K562 (cell line): Measurements from ENCODE around the gene RABGAP1L. TPM values are rescaled to one million over a fixed set of nuclear protein-coding genes. Genes with fewer than 3 reads are reported as not detected.

Source experiments
- ATAC-seq: fragments of 200-7000 bp; cut with Tn5 transposase; 3 replicates; pipeline ENCODE4 v1.9.1; 2020; ENCODE audit warnings: moderate library complexity
- BruUV-seq: library from RNA; stranded (reverse); fragments of 400-500 nt; replicated peaks from 2 replicates; lab custom pipeline; 2021; lab: Mats Ljungman, UMichigan
- CTCF ChIA-PET: fragments of 300-600 bp; formaldehyde crosslinking; extraction: SDS; loops from one replicate; lab custom pipeline; 2021; ENCODE audit warnings: low intra/inter-chr PET ratio; lab: Yijun Ruan, JAX
- POLR2A ChIA-PET: fragments of 300-600, 350-650 bp; sonication (Branson Sonifier 250); formaldehyde crosslinking; extraction: SDS; loops from one replicate; lab custom pipeline; 2021; ENCODE audit warnings: antibody characterized with exemption, inconsistent platforms; lab: Yijun Ruan, JAX
- DNase-seq, 4 experiments: peaks; one replicate each; pipeline versions ENCODE4 v3.0.0 to v3.0.0-alpha.2; 2011 to 2018; ENCODE audit warnings: low spot score in 3 of 4, mixed read lengths in 3 of 4; ENCODE audit errors: extremely low read depth in 1 of 4
- FAIRE-seq: peaks from 2 replicates; lab custom pipeline; 2011; peaks lifted over from hg19 to GRCh38; lab: Jason Lieb, UNC
- H2AFZ ChIP-seq: 2 replicates; pipeline ENCODE4 v1.6.0; 2011; ENCODE audit warnings: low read depth, low read length, control low read depth, inconsistent platforms
- H3K27ac ChIP-seq: fragments of 200-600 bp; 3 replicates; pipeline ENCODE4 v1.8.0; 2011; ENCODE audit warnings: low read depth, mild to moderate bottlenecking, control low read depth, inconsistent platforms, low read length, moderate library complexity, mixed read lengths; ENCODE audit errors: extremely low read depth
- H3K27me3 ChIP-seq, 2 experiments: fragments of 300-600 bp in 1 of 2; 2 replicates in 1 of 2; 3 replicates in 1 of 2; pipeline versions ENCODE4 v1.6.0 to v1.8.0; 2011; ENCODE audit warnings: inconsistent platforms in 2 of 2, low read length in 2 of 2, mild to moderate bottlenecking in 1 of 2, mixed read lengths in 1 of 2, moderate library complexity in 1 of 2; ENCODE audit not compliant: control insufficient read depth in 2 of 2, insufficient read depth in 2 of 2
- H3K36me3 ChIP-seq: fragments of 300-600 bp; 3 replicates; pipeline ENCODE4 v1.8.0; 2011; ENCODE audit warnings: mild to moderate bottlenecking, low read length, inconsistent platforms; ENCODE audit not compliant: control insufficient read depth, insufficient read depth
- H3K4me1 ChIP-seq, 2 experiments: fragments of 200-600 bp in 1 of 2; replicated peaks in 1 of 2; 2 replicates in 1 of 2; 3 replicates in 1 of 2; pipeline versions ENCODE4 v1.5.1 to v1.8.0; 2011; ENCODE audit warnings: inconsistent platforms in 2 of 2, low read length in 2 of 2, mild to moderate bottlenecking in 1 of 2, mixed read lengths in 1 of 2, moderate library complexity in 1 of 2; ENCODE audit not compliant: control insufficient read depth in 2 of 2, insufficient read depth in 2 of 2
- H3K4me2 ChIP-seq: 2 replicates; pipeline ENCODE4 v1.6.1; 2011; ENCODE audit warnings: low read length, control low read depth, inconsistent platforms, mixed read lengths; ENCODE audit not compliant: insufficient read depth
- H3K4me3 ChIP-seq: fragments of 200-600 bp; sonication (generic), shearing (Covaris generic); 2 replicates; pipeline ENCODE4 v1.5.1; 2016; ENCODE audit warnings: control low read depth, inconsistent platforms
- H3K79me2 ChIP-seq: fragments of 200-600 bp; 3 replicates; pipeline ENCODE4 v1.8.0; 2011; ENCODE audit warnings: low read length, inconsistent platforms; ENCODE audit not compliant: control insufficient read depth, insufficient read depth
- H3K9ac ChIP-seq, 2 experiments: 2 replicates each; pipeline versions ENCODE4 v1.6.0 to v1.6.1; 2011; ENCODE audit warnings: low read depth in 2 of 2, low read length in 2 of 2, control low read depth in 1 of 2, inconsistent platforms in 1 of 2, mild to moderate bottlenecking in 1 of 2, mixed read lengths in 1 of 2; ENCODE audit not compliant: insufficient read depth in 1 of 2
- H3K9me1 ChIP-seq: one replicate; pipeline ENCODE4 v1.6.0; 2011; ENCODE audit warnings: inconsistent platforms, mild to moderate bottlenecking, low read length, moderate library complexity; ENCODE audit not compliant: control insufficient read depth, insufficient read depth
- H3K9me3 ChIP-seq: replicated peaks from 2 replicates; pipeline ENCODE4 v1.5.1; 2011; ENCODE audit warnings: low read depth, low read length, inconsistent platforms; ENCODE audit not compliant: control insufficient read depth, insufficient read depth
- H4K20me1 ChIP-seq: replicated peaks from 2 replicates; pipeline ENCODE4 v1.6.1; 2011; ENCODE audit warnings: low read length, inconsistent platforms, mixed read lengths; ENCODE audit not compliant: control insufficient read depth, insufficient read depth
- CCNT2 ChIP-seq: IDR thresholded peaks from 2 replicates; pipeline ENCODE4 v1.6.1; 2011; ENCODE audit warnings: borderline replicate concordance, low read depth, mild to moderate bottlenecking, moderate library complexity, mixed read lengths, low read length; ENCODE audit not compliant: insufficient read length; ENCODE audit errors: extremely low read depth
- ETV6 ChIP-seq, 3 experiments: fragments of 150-350 bp in 1 of 3; sonication (generic) in 1 of 3; formaldehyde crosslinking in 1 of 3; IDR thresholded peaks; 2 replicates each; pipeline versions ENCODE4 v1.6.1 to v1.8.0; 2014 to 2022; ENCODE audit warnings: borderline replicate concordance in 2 of 3, low read depth in 2 of 3, antibody characterized with exemption in 1 of 3, low read length in 1 of 3, mild to moderate bottlenecking in 1 of 3, missing genetic modification reagents in 1 of 3
- KDM1A ChIP-seq, 2 experiments: fragments of 450-650 bp; IDR thresholded peaks; 2 replicates each; pipeline ENCODE4 v1.6.1; 2016; ENCODE audit warnings: mild to moderate bottlenecking in 2 of 2
- MEF2D ChIP-seq: conservative IDR thresholded peaks from 2 replicates; pipeline ENCODE4 v1.6.1; 2016; ENCODE audit warnings: low read depth, missing genetic modification characterization, missing compliant biosample characterization
- TCF3 ChIP-seq: sonication (generic); formaldehyde crosslinking; IDR thresholded peaks from 2 replicates; pipeline ENCODE4 v1.4.0; 2020; ENCODE audit warnings: mild to moderate bottlenecking, missing genetic modification reagents
- ZBTB7A ChIP-seq: IDR thresholded peaks from 2 replicates; pipeline ENCODE4 v1.6.1; 2011; ENCODE audit warnings: low read depth, mild to moderate bottlenecking, low read length, moderate library complexity, borderline replicate concordance; ENCODE audit not compliant: control insufficient read depth
- WGBS: fragments of 100-300 bp; shearing (Covaris generic); methylation state at CpG from one replicate; pipeline ENCODE4 v1.1.6; 2016; ENCODE audit warnings: low coverage, mixed read lengths; ENCODE audit not compliant: insufficient coverage; ENCODE audit errors: missing lambda C conversion rate; 5-methylcytosine and 5-hydroxymethylcytosine counted together
- in situ Hi-C: fragments of 300-500 bp; cut with MboI; formaldehyde crosslinking; loops from 4 replicates; pipeline ENCODE4 v1.15.0; 2018; ENCODE audit warnings: inconsistent platforms, mixed read lengths
- intact Hi-C: fragments of 100-400 bp; cut with micrococcal nuclease; formaldehyde crosslinking; loops from 2 replicates; pipeline ENCODE4 v1.14.2; 2022
- polyA plus RNA-seq, 8 experiments: library from polyadenylated mRNA; depleted of rRNA in 4 of 8; stranded (reverse) in 5 of 8; unstranded in 3 of 8; fragments of >200 nt; fragmentation: Nextera tagmentation in 2 of 8; fragmentation: Illumina TruSeq in 1 of 8; extraction: Ambion mirVana in 2 of 8; extraction: Trizol in 1 of 8; gene quantifications; 2 replicates each; pipeline versions ENCODE4 v1.2.1 to v1.2.3, GENCODE V29; 2011 to 2014; ENCODE audit warnings: inconsistent platforms in 1 of 8, missing spikeins in 1 of 8
- total RNA-seq, 7 experiments: library from RNA; depleted of rRNA in 6 of 7; stranded (reverse); fragments of >200 nt in 6 of 7; fragmentation: Illumina TruSeq in 2 of 7; extraction: Trizol in 2 of 7; gene quantifications; 2 replicates each; pipeline versions ENCODE4 v1.2.1 to v1.2.3, GENCODE V29; 2011 to 2021; ENCODE audit warnings: low replicate concordance in 1 of 7
- TF ChIP-seq, protein P1 (sequence below): fragments of 250-450 bp; sonication (Bioruptor Pico); IDR thresholded peaks from 2 replicates; pipeline ENCODE4 v1.9.0; 2021; ENCODE audit warnings: mild to moderate bottlenecking, inconsistent platforms
- TF ChIP-seq, protein P2 (sequence below): fragments of 450-650 bp; IDR thresholded peaks from 2 replicates; pipeline ENCODE4 v1.6.1; 2016; ENCODE audit warnings: borderline replicate concordance

RABGAP1L gene
- total and polyA plus RNA-seq, 9 of the 15 experiments (the other 6 are each of a cell fraction or from before 2014, with no cell fraction given) = 16.5 to 44.9 (median 26.7) TPM

DNA sequence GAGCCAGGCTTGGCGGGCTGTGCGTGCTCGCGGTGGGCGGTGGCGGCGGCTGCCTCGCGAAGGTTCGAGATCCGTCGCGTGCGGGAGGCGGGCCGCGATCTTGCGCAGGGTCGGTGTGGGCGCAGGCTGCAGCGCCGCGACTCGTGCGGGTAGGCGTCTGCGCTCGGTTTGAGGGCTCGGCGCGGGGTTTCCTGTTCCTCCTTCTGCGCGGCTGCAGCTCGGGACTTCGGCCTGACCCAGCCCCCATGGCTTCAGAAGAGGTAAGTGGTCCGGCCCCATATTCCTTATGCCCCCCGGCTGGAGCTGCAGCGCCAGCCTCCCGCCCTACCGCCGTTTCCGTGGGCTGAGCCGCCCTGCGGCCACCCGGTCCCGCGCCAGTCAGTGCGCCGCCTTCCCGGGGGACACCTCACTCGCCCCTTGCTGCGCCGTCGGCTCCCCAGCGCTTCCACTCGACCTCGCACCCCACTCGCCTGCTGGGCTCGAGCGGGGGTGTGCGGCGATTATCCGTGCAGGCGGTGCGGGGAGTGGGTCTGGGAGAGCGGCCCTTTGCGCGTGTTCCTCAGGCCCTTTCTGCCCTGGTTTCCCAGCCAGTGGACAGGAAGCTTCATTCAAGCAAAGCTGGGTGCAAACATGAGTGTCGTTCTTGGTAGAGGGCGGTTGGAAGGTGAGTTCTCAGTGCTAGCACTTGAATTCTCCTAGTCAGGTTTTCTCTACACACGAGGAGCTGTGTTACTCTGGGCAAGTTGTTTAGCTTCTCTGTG lies 840.8 kb downstream of the RABGAP1L start, which contains the start of gene CACYBP:
TSS of gene CACYBP (plus strand) at position 12 of the 761 bp plus-strand sequence. CDS start at position 246, 234 bp downstream.
- intact Hi-C loops = loop anchor here (2.0 to 5.0 kb wide), 3 partner anchors 23 to 738 kb away; partner anchors contain the start of gene MRPS14
- Histone ChIP-seq H3K27ac (peak within 1 kb of the TSS; percentile 99), H3K9me3 (no peaks in the 10 kb centered on the region), H3K9me1 (no peaks in the 10 kb centered on the region), H3K27me3 (no peaks in the 10 kb centered on the region), H3K9ac (peak within 1 kb of the TSS; percentile 98 to 99), H3K36me3 (peaks cover 33% of the 10 kb centered on the region), H4K20me1 (no peaks in the 10 kb centered on the region; the same call in none of the 2 replicates), H3K4me2 (peak within 1 kb of the TSS; percentile 97), H3K4me3 (peak within 1 kb of the TSS; percentile 90), H3K79me2 (peaks cover 77% of the 10 kb centered on the region), H2AFZ (peak within 1 kb of the TSS; percentile 99), H3K4me1 (peaks cover 13 to 31% of the 10 kb centered on the region in 2 experiments; a peak in 4 of 5 replicates)
- CTCF ChIA-PET = interaction anchor here (3.5 kb wide), 1 partner anchor 230 kb away, joined by 38 read pairs; no protein-coding TSS in a partner anchor
- ATAC-seq (peak; percentile 85), DNase-seq (peak in 1 of 4 experiments; percentile 51), FAIRE-seq (no peak)
- in situ Hi-C loops = loop anchor here (5.0 to 25.0 kb wide), 2 partner anchors 233 to 738 kb away; no protein-coding TSS in a partner anchor
- BruUV-seq = no TSS peak
- POLR2A ChIA-PET = interaction anchor here (0.6 to 4.1 kb wide), 28 partner anchors 9 to 1026 kb away, joined by 3 to 65 read pairs (median 4); partner anchors contain the start of gene MRPS14
- under 1% methylated on average over 40 of the region's 71 CpGs for WGBS
- TF ChIP-seq, protein P1, sequence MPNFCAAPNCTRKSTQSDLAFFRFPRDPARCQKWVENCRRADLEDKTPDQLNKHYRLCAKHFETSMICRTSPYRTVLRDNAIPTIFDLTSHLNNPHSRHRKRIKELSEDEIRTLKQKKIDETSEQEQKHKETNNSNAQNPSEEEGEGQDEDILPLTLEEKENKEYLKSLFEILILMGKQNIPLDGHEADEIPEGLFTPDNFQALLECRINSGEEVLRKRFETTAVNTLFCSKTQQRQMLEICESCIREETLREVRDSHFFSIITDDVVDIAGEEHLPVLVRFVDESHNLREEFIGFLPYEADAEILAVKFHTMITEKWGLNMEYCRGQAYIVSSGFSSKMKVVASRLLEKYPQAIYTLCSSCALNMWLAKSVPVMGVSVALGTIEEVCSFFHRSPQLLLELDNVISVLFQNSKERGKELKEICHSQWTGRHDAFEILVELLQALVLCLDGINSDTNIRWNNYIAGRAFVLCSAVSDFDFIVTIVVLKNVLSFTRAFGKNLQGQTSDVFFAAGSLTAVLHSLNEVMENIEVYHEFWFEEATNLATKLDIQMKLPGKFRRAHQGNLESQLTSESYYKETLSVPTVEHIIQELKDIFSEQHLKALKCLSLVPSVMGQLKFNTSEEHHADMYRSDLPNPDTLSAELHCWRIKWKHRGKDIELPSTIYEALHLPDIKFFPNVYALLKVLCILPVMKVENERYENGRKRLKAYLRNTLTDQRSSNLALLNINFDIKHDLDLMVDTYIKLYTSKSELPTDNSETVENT (CRISPR knock-in tag) = peak; percentile 89
- TF ChIP-seq, protein P2, sequence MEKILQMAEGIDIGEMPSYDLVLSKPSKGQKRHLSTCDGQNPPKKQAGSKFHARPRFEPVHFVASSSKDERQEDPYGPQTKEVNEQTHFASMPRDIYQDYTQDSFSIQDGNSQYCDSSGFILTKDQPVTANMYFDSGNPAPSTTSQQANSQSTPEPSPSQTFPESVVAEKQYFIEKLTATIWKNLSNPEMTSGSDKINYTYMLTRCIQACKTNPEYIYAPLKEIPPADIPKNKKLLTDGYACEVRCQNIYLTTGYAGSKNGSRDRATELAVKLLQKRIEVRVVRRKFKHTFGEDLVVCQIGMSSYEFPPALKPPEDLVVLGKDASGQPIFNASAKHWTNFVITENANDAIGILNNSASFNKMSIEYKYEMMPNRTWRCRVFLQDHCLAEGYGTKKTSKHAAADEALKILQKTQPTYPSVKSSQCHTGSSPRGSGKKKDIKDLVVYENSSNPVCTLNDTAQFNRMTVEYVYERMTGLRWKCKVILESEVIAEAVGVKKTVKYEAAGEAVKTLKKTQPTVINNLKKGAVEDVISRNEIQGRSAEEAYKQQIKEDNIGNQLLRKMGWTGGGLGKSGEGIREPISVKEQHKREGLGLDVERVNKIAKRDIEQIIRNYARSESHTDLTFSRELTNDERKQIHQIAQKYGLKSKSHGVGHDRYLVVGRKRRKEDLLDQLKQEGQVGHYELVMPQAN = peak; percentile 78; the same call in 1 of the 2 replicates
- TF ChIP-seq ZBTB7A (peak; percentile 81; the same call in 1 of the 2 replicates), ETV6 (IDR thresholded peaks at IDR 0.05; ENCODE audit: borderline replicate concordance in 1 of 2, low read depth in 2 of 2, low read length in 1 of 2) (no peak), ETV6 (CRISPR knock-in tag; IDR thresholded peaks at IDR 0.05; ENCODE audit: borderline replicate concordance) (0 out of 2 replicates have a peak, but pooled peaks have one; percentile 44), KDM1A (IDR thresholded peaks at IDR 0.05) (peak in 1 of 2 experiments; percentile 58; a peak in 1 of 4 replicates), CCNT2 (peak; percentile 86), TCF3 (no peak), MEF2D (tag) (no peak)
